NCI-H748 (cell line): ENCODE data around the gene TMEM174.
"Not testable (repeated sequence)": the region's sequence is repeated elsewhere in the genome, so short reads cannot be mapped to it uniquely, and the experiment has no call there.

Experiments
- DNase-seq: peaks from one replicate; lab custom pipeline; 2025; ENCODE audit not compliant: unreplicated experiment; lab: John Stamatoyannopoulos, UW

Gene TMEM174

GRCh38 chr5:73188764-73189531 lies 16.0 kb downstream of the TMEM174 start:
- no peak for DNase-seq

GRCh38 chr5:73189871-73190376 lies 16.9 kb downstream of the TMEM174 start:
- DNase-seq: peak; percentile 16

GRCh38 chr5:73192370-73192769 lies 19.4 kb downstream of the TMEM174 start:
- no peak for DNase-seq

- no peak for DNase-seq
Observed at GRCh38 chr5:73193592-73193991, 20.6 kb downstream of the TMEM174 start.

- no peak for DNase-seq
Observed at GRCh38 chr5:73196201-73196600, 23.2 kb downstream of the TMEM174 start.

- no peak for DNase-seq
Observed at GRCh38 chr5:73197637-73198257, 24.8 kb downstream of the TMEM174 start.

GRCh38 chr5:73198833-73199592 lies 26.0 kb downstream of the TMEM174 start:
- DNase-seq: no peak

- no peak for DNase-seq
Observed at GRCh38 chr5:73199671-73200070, 26.7 kb downstream of the TMEM174 start.

- no peak for DNase-seq
Observed at GRCh38 chr5:73201547-73202513, 28.8 kb downstream of the TMEM174 start.

- DNase-seq: peak; percentile 99
Observed at GRCh38 chr5:73204332-73204731, 31.3 kb downstream of the TMEM174 start.

- no peak for DNase-seq
Observed at GRCh38 chr5:73204733-73205132, 31.7 kb downstream of the TMEM174 start.

GRCh38 chr5:73205305-73205704 lies 32.3 kb downstream of the TMEM174 start:
- no peak for DNase-seq

- DNase-seq: peak; percentile 44
Observed at GRCh38 chr5:73207239-73207638, 34.2 kb downstream of the TMEM174 start.

GRCh38 chr5:73209075-73209474 lies 36.1 kb downstream of the TMEM174 start:
- not testable (repeated sequence) for DNase-seq

- DNase-seq: not testable (repeated sequence)
Observed at GRCh38 chr5:73212693-73213092, 39.7 kb downstream of the TMEM174 start.

GRCh38 chr5:73213566-73213998 lies 40.6 kb downstream of the TMEM174 start:
- DNase-seq: peak; percentile 31

- DNase-seq: no peak
Observed at GRCh38 chr5:73214306-73214705, 41.3 kb downstream of the TMEM174 start.

GRCh38 chr5:73214996-73215395 lies 42.0 kb downstream of the TMEM174 start:
- peak; percentile 88 for DNase-seq

- DNase-seq: no peak
Observed at GRCh38 chr5:73215531-73215890, 42.5 kb downstream of the TMEM174 start.

GRCh38 chr5:73215891-73216610 lies 43.1 kb downstream of the TMEM174 start:
- peak; percentile 87 for DNase-seq
